Raji (cell line): ENCODE results near the gene KIAA2012.

Experiments used
- POLR2A ChIP-seq: IDR thresholded peaks from 2 replicates; pipeline ENCODE4 v1.6.1; 2011; ENCODE audit warnings: low read depth, low read length, control low read depth; ENCODE audit not compliant: insufficient read depth

KIAA2012 gene

GRCh38 chr2:202056611-202057010 is 16.4 kb upstream of the KIAA2012 start:
- TF ChIP-seq POLR2A, result no peak

- no peak for TF ChIP-seq POLR2A
Observed at GRCh38 chr2:202060218-202060617, 12.8 kb upstream of the KIAA2012 start.

DNA sequence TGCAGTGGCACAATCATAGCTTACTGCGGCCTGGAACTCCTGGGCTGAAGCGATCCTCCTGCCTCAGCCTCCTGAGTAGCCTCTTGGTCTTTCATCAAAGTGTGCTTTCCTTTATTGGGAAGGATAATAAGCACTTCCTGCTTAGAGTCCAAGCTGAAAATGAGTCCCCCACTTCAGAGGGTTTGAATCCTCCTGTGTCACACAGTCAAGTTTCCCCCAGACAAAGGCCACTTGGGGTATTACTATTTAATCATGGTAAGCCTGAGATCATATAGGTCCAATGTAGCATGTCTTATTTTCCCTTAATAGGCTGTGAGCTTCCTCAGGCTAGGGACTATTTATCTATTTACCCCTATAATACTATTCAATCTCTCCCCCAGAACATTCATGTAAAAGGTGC is 11.4 kb upstream of the KIAA2012 start:
- no peak for TF ChIP-seq POLR2A

GRCh38 chr2:202064171-202064880 is 8.7 kb upstream of the KIAA2012 start:
- TF ChIP-seq POLR2A, result no peak

DNA sequence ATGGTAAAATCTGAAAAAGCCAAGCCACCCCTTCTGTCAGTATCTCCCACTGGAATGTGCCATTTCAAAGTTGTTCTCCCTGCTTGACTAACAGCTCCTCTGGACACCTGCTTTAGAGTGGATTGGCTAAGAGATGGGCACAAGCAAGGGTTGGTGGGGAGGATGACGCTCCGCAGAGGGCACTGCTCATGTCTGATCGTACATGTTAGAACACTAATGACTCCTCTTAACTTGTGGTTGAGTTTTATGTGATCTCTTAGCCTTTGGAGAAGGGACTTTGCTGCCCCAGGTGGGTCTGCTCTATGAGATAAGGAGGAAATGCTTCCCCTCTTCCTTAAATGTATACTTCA is 8.2 kb upstream of the KIAA2012 start:
- no peak for TF ChIP-seq POLR2A

- TF ChIP-seq POLR2A, result no peak
Observed at GRCh38 chr2:202065876-202066275, 7.2 kb upstream of the KIAA2012 start.

DNA sequence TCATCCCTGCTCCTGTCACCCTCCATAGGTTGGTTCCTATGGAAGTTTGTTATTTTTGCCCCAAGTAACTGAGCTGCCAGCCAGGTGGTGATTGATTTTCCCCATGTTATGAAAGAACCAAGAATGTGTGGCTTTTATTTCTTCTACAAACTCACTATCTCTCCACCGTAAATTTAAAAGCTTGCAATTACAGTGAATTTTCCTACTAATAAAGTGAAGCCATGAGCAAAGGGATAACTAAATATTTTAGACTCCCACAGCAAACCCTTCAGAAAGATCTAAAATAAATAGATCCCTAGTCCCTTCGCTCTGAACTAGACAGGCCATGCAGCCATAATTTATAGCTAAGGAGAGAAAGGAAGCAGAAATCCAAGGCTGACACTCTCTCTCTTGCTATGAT is 6.2 kb upstream of the KIAA2012 start:
- no peak for TF ChIP-seq POLR2A

GRCh38 chr2:202067589-202067988 is 5.5 kb upstream of the KIAA2012 start:
- TF ChIP-seq POLR2A, result no peak

DNA sequence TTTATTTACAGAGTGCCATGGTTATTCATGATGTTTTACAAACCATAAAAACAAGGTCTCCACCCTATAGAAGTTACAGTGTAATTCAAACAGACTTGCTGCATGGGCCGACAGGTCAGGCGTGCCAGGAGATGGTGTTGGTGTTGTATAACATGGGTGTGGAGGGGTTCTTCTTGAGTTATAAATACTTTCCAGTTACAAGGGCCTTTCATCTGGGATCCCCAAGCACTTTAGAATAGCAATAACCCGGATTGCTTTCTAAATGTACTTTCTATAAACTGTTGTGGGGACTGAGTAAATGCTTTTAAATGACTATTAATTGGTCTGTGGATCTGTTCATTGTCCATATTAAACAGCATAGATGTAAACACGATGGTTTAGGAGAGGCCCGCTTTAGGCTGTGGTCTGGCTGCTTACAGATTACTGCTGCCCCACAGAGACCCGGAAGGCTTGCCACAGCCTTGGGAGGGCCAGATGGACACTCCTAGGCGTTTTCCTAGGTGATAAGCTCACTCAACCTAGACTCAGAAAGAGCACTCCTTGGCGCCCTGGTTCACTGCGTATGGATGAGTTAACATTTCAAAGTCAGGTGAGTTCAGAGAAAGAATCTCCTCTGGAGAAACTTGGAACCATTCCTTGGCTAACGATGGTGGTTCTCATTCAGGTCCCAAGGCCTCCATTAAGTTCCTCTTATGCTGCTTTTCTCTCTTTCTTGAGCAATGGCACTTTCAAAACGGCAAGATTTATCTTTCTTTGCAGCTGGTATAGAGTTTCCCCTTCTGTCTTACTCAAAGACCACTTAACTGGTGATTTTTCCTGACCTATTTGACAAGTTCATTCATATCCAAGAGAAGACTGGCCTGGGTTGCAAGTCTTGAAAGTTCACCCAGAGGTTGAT is 3.6 kb upstream of the KIAA2012 start:
- no peak for TF ChIP-seq POLR2A

GRCh38 chr2:202071107-202071506 is 1.9 kb upstream of the KIAA2012 start:
- no peak for TF ChIP-seq POLR2A

GRCh38 chr2:202072226-202072625 is 829 bp upstream of the KIAA2012 start:
- no peak for TF ChIP-seq POLR2A

- no peak for TF ChIP-seq POLR2A
Observed at GRCh38 chr2:202074324-202074723, 1.3 kb downstream of the KIAA2012 start.

DNA sequence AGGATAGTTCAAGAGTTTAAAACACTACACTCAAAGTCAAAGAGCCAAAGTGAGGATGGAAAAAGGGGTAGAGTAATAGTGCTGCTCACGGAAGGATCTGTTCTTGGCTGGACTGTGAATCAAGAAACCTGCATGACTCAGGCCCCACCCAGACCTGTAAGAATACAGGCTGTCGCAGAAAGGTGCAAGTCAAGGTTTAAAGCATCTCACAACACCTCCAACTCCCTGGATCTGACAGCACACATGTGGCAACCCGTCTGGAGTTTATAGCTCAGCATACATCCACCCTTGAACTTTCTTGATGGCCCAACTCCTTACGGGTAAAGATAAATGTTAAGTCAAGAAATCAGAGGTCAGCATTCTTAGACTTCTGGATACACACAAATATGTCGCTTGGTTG is 6.3 kb downstream of the KIAA2012 start:
- no peak for TF ChIP-seq POLR2A

DNA sequence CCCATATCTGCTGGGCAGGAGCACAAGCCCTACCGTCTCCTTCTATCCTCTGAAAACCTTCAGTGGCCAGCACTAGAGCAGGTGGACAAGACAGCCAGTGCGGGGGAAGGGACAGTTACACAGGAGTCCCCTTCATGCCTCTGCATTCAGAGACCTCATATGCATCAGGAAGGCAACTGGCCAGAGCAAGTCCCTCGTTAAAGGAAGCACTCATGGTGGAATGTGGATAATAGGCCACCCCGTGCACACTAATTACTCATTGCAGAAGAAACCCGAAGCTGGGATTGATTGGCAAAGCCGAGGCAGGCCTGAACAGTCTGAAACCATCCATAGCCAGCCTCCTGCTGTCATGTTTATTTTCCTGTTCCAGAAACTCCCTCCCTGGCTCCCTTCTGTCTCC is 11.2 kb downstream of the KIAA2012 start:
- no peak for TF ChIP-seq POLR2A

DNA sequence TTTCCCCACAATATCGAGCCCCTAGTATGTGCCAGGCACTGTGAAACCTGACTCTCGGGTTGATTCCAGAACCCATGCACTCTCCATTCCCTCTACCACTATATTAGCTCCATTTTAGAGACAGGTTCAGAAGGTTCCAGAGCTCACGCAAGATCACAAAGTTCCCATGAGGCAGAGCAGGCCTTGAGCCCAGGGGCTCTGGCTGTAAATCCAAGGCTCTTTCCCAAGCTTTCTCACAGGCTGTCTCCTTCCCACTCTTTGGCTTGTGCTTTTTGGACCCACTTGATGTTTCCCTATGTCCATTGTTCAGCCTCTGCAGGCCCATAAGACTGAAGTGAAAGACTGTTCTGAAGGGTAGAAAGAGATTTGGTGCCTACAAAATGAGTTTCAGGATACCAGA is 15.7 kb downstream of the KIAA2012 start:
- no peak for TF ChIP-seq POLR2A

DNA sequence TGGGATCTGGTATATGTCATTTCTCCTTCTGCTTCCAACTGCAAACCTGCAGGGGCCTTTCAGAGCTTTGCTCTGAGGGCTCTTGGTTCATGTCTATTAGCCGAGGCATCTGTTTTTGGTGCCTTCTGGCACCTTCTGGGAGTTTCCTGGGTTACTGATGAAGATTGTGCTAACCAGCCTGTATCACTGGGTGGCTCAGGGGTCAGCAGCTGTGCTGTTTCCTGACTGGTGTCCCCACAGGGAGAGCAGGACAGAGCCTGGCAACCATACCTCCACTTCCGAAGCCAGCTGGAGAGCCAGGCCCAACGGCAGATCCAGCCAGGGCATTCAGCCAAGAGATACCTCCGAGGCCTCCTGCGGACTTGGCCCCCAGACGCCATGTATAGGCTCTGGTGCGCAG is 17.5 kb downstream of the KIAA2012 start:
- TF ChIP-seq POLR2A, result no peak
